A673 (cell line): ENCODE measurements around the gene AUH.

Experiments
- CTCF ChIP-seq: fragments of 300-800, 200-600 bp; sonication (generic); conservative IDR thresholded peaks from 2 replicates; pipeline ENCODE4 v1.5.1; 2017; ENCODE audit warnings: low read depth, mild to moderate bottlenecking, antibody characterized with exemption, low read length, moderate library complexity, mixed read lengths
- EZH2 ChIP-seq: fragments of 200-600 bp; sonication (generic); IDR thresholded peaks from 2 replicates; pipeline ENCODE4 v1.6.1; 2017; ENCODE audit warnings: borderline replicate concordance, low read depth, mild to moderate bottlenecking, mixed read lengths, antibody characterized with exemption, low read length; ENCODE audit not compliant: poor library complexity, severe bottlenecking

GRCh38 chr9:91345978-91346377 lies 15.7 kb downstream of the AUH start:
- no peak for TF ChIP-seq CTCF
- no peak for TF ChIP-seq EZH2
